HepG2 (cell line): ENCODE results near the gene LGALS3. TPM values are rescaled to one million over a fixed set of nuclear protein-coding genes. Genes with fewer than 3 reads are reported as not detected.

ENCODE experiments used
- CAMTA2 ChIP-seq: sonication (generic); formaldehyde crosslinking; IDR thresholded peaks from 2 replicates; pipeline ENCODE4 v1.4.0; 2020; ENCODE audit warnings: mild to moderate bottlenecking, missing genetic modification reagents, borderline replicate concordance
- DNMT3B ChIP-seq: conservative IDR thresholded peaks from 2 replicates; pipeline ENCODE4 v1.6.1; 2016; ENCODE audit warnings: missing biosample characterization, control low read depth
- HMG20B ChIP-seq: conservative IDR thresholded peaks from 2 replicates; pipeline ENCODE4 v1.6.1; 2016; ENCODE audit warnings: missing genetic modification reagents, missing compliant biosample characterization
- MEIS2 ChIP-seq: sonication (generic); formaldehyde crosslinking; IDR thresholded peaks from 2 replicates; pipeline ENCODE4 v1.9.0; 2021; ENCODE audit warnings: mild to moderate bottlenecking, missing genetic modification reagents
- NKX3-1 ChIP-seq: sonication (generic); formaldehyde crosslinking; IDR thresholded peaks from 2 replicates; pipeline ENCODE4 v1.5.0; 2020; ENCODE audit warnings: missing genetic modification reagents
- POLR2A ChIP-seq, 2 experiments: IDR thresholded peaks; 2 replicates each; pipeline ENCODE4 v1.6.1; 2011; ENCODE audit warnings: low read depth in 2 of 2, low read length in 2 of 2, mild to moderate bottlenecking in 1 of 2, moderate library complexity in 1 of 2; ENCODE audit not compliant: insufficient read depth in 1 of 2
- RBM22 ChIP-seq: fragments of 200-400 bp; formaldehyde crosslinking; optimal IDR thresholded peaks from 2 replicates; pipeline ENCODE3; 2017; ENCODE audit warnings: mild to moderate bottlenecking, low read length, moderate library complexity
- RBM39 ChIP-seq: fragments of 200-400 bp; formaldehyde crosslinking; IDR thresholded peaks from one replicate; pipeline ENCODE4 v1.6.1; 2018; ENCODE audit warnings: antibody characterized with exemption, mild to moderate bottlenecking, low read depth, low read length; ENCODE audit not compliant: poor library complexity, severe bottlenecking
- REXO4 ChIP-seq: sonication (generic); formaldehyde crosslinking; IDR thresholded peaks from 2 replicates; pipeline ENCODE4 v1.8.0; 2022; ENCODE audit warnings: missing genetic modification reagents, mild to moderate bottlenecking, borderline replicate concordance
- SRSF1 ChIP-seq: fragments of 200-400 bp; formaldehyde crosslinking; optimal IDR thresholded peaks from 2 replicates; pipeline ENCODE3; 2017; ENCODE audit warnings: mild to moderate bottlenecking, low read depth, low read length, moderate library complexity
- ZFP41 ChIP-seq: sonication (generic); formaldehyde crosslinking; IDR thresholded peaks from 2 replicates; pipeline ENCODE4 v1.4.0; 2020; ENCODE audit warnings: mild to moderate bottlenecking, missing genetic modification reagents, borderline replicate concordance
- ZNF333 ChIP-seq: sonication (generic); formaldehyde crosslinking; IDR thresholded peaks from 2 replicates; pipeline ENCODE4 v1.4.0; 2020; ENCODE audit warnings: mild to moderate bottlenecking, missing genetic modification reagents, borderline replicate concordance
- ZNF570 ChIP-seq: sonication (generic); formaldehyde crosslinking; IDR thresholded peaks from 2 replicates; pipeline ENCODE4 v1.4.0; 2020; ENCODE audit warnings: mild to moderate bottlenecking, missing genetic modification reagents, borderline replicate concordance
- ZNF878 ChIP-seq: sonication (generic); formaldehyde crosslinking; IDR thresholded peaks from 2 replicates; pipeline ENCODE4 v1.8.1; 2023; ENCODE audit warnings: mild to moderate bottlenecking, missing genetic modification reagents, moderate library complexity
- polyA plus RNA-seq, 8 experiments: library from polyadenylated mRNA; depleted of rRNA in 3 of 8; stranded (reverse) in 7 of 8; unstranded in 1 of 8; fragments of >200 nt; fragmentation: Illumina TruSeq in 4 of 8; extraction: Trizol in 4 of 8; gene quantifications; 2 replicates each; pipeline versions ENCODE4 v1.2.1 to v1.2.3, GENCODE V29; 2011 to 2016; ENCODE audit warnings: low read depth in 4 of 8, missing spikeins in 1 of 8, mixed read lengths in 1 of 8; ENCODE audit not compliant: insufficient read depth in 1 of 8
- total RNA-seq, 5 experiments: library from RNA; depleted of rRNA; stranded (reverse); fragments of >200 nt; fragmentation: Illumina TruSeq; extraction: Trizol; gene quantifications; 2 replicates each; pipeline ENCODE4 v1.2.3, GENCODE V29; 2016; ENCODE audit warnings: low read depth in 1 of 5
- TF ChIP-seq, protein P1 (sequence below): sonication (generic); formaldehyde crosslinking; IDR thresholded peaks from 2 replicates; pipeline ENCODE4 v1.4.0; 2020; ENCODE audit warnings: mild to moderate bottlenecking, missing genetic modification reagents, borderline replicate concordance
- TF ChIP-seq, protein P2 (sequence below): sonication (generic); formaldehyde crosslinking; IDR thresholded peaks from 2 replicates; pipeline ENCODE4 v1.4.0; 2020; ENCODE audit warnings: missing genetic modification reagents, borderline replicate concordance
- TF ChIP-seq, protein P3 (sequence below): sonication (generic); formaldehyde crosslinking; IDR thresholded peaks from 2 replicates; pipeline ENCODE4 v1.4.0; 2020; ENCODE audit warnings: missing genetic modification reagents, borderline replicate concordance
- TF ChIP-seq, protein P4 (sequence below): sonication (generic); formaldehyde crosslinking; IDR thresholded peaks from 2 replicates; pipeline ENCODE4 v1.4.0; 2020; ENCODE audit warnings: missing genetic modification reagents
- TF ChIP-seq, protein P5 (sequence below): IDR thresholded peaks from 2 replicates; pipeline ENCODE4 v1.6.1; 2016

Gene LGALS3
- total and polyA plus RNA-seq, 2 of the 13 experiments (the other 11 are each of a cell fraction or from before 2014, with no cell fraction given): 5.0 to 97.4 TPM

DNA sequence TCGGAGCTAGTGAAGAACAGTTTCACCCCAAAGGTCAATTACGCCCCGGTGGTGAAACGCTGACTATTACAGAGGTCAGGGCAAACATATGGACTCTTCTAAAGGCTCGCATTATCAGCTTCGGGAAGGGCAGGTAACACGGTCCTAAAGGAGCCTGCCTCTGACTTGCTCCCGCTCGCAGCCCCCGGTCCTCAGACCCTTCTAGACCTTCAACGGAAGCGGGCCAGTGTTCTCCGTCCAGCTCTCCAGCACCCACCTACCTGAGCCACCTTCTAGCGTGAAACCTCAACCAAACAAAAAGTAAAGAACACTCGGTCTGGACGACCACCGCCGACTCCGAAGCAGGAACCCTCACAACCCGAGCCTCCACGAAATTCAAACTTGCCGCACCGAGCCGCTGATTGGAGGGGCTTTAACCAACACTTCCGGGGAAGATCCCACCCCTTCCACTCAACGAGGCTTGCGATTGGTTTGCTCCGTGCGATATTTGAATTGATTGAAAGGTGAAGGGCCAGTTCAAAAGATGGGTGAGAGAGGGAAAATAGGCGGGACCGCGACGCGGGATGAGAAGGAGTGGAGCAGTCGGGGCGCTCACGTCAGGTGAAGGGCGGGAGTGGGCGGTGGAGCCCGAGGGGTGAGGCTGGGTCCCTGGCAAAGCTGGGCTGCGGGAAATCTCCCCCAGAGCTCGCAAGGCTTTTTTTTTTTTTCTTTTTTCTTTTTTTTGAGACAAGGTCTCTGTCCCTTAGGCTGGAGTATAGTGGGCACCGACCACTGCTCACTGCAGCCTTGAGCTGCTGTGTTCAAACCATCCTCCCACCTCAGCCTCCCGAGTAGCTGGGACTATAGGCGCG lies 62.4 kb downstream of the LGALS3 start, which contains the start of gene DLGAP5 (continued):
- TF ChIP-seq, protein P1, sequence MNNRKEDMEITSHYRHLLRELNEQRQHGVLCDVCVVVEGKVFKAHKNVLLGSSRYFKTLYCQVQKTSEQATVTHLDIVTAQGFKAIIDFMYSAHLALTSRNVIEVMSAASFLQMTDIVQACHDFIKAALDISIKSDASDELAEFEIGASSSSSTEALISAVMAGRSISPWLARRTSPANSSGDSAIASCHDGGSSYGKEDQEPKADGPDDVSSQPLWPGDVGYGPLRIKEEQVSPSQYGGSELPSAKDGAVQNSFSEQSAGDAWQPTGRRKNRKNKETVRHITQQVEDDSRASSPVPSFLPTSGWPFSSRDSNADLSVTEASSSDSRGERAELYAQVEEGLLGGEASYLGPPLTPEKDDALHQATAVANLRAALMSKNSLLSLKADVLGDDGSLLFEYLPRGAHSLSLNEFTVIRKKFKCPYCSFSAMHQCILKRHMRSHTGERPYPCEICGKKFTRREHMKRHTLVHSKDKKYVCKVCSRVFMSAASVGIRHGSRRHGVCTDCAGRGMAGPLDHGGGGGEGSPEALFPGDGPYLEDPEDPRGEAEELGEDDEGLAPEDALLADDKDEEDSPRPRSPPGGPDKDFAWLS (CRISPR knock-in tag): no peak
- TF ChIP-seq, protein P2, sequence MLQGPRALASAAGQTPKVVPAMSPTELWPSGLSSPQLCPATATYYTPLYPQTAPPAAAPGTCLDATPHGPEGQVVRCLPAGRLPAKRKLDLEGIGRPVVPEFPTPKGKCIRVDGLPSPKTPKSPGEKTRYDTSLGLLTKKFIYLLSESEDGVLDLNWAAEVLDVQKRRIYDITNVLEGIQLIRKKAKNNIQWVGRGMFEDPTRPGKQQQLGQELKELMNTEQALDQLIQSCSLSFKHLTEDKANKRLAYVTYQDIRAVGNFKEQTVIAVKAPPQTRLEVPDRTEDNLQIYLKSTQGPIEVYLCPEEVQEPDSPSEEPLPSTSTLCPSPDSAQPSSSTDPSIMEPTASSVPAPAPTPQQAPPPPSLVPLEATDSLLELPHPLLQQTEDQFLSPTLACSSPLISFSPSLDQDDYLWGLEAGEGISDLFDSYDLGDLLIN (CRISPR knock-in tag): 0 out of 2 replicates have a peak, but pooled peaks have one; percentile 16
- TF ChIP-seq RBM39 (peak; percentile 73), CAMTA2 (no peak), RBM22 (no peak), ZNF570 (CRISPR knock-in tag) (no peak), POLR2A (IDR thresholded peaks at IDR 0.05; ENCODE audit: insufficient read depth in 1 of 2, low read depth in 2 of 2, low read length in 2 of 2) (peak; percentile 70 to 79), DNMT3B (no peak; the same call in 1 of the 2 replicates), HMG20B (CRISPR knock-in tag) (no peak), ZNF333 (CRISPR knock-in tag) (0 out of 2 replicates have a peak, but pooled peaks have one; percentile 48), REXO4 (peak; percentile 73; the same call in 1 of the 2 replicates), ZNF878 (CRISPR knock-in tag) (peak; percentile 99), SRSF1 (no peak), NKX3-1 (CRISPR knock-in tag) (peak; percentile 28; the same call in 1 of the 2 replicates), MEIS2 (CRISPR knock-in tag) (no peak), ZFP41 (CRISPR knock-in tag) (no peak)
- TF ChIP-seq, protein P3, sequence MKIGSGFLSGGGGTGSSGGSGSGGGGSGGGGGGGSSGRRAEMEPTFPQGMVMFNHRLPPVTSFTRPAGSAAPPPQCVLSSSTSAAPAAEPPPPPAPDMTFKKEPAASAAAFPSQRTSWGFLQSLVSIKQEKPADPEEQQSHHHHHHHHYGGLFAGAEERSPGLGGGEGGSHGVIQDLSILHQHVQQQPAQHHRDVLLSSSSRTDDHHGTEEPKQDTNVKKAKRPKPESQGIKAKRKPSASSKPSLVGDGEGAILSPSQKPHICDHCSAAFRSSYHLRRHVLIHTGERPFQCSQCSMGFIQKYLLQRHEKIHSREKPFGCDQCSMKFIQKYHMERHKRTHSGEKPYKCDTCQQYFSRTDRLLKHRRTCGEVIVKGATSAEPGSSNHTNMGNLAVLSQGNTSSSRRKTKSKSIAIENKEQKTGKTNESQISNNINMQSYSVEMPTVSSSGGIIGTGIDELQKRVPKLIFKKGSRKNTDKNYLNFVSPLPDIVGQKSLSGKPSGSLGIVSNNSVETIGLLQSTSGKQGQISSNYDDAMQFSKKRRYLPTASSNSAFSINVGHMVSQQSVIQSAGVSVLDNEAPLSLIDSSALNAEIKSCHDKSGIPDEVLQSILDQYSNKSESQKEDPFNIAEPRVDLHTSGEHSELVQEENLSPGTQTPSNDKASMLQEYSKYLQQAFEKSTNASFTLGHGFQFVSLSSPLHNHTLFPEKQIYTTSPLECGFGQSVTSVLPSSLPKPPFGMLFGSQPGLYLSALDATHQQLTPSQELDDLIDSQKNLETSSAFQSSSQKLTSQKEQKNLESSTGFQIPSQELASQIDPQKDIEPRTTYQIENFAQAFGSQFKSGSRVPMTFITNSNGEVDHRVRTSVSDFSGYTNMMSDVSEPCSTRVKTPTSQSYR (CRISPR knock-in tag): no peak
- TF ChIP-seq, protein P4, sequence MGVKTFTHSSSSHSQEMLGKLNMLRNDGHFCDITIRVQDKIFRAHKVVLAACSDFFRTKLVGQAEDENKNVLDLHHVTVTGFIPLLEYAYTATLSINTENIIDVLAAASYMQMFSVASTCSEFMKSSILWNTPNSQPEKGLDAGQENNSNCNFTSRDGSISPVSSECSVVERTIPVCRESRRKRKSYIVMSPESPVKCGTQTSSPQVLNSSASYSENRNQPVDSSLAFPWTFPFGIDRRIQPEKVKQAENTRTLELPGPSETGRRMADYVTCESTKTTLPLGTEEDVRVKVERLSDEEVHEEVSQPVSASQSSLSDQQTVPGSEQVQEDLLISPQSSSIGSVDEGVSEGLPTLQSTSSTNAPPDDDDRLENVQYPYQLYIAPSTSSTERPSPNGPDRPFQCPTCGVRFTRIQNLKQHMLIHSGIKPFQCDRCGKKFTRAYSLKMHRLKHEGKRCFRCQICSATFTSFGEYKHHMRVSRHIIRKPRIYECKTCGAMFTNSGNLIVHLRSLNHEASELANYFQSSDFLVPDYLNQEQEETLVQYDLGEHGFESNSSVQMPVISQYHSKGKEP (CRISPR knock-in tag): no peak
- TF ChIP-seq, protein P5, sequence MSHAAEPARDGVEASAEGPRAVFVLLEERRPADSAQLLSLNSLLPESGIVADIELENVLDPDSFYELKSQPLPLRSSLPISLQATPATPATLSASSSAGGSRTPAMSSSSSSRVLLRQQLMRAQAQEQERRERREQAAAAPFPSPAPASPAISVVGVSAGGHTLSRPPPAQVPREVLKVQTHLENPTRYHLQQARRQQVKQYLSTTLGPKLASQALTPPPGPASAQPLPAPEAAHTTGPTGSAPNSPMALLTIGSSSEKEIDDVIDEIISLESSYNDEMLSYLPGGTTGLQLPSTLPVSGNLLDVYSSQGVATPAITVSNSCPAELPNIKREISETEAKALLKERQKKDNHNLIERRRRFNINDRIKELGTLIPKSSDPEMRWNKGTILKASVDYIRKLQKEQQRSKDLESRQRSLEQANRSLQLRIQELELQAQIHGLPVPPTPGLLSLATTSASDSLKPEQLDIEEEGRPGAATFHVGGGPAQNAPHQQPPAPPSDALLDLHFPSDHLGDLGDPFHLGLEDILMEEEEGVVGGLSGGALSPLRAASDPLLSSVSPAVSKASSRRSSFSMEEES: 0 out of 2 replicates have a peak, but pooled peaks have one; percentile 11
